GM18858 (cell line): ENCODE measurements around the gene KIF6.

Experiments used
- ATAC-seq: cut with Tn5 transposase; IDR thresholded peaks from one replicate; pipeline ENCODE4 v1.9.1; 2021; ENCODE audit not compliant: unreplicated experiment

Gene KIF6

GRCh38 chr6:39599341-39599740 lies 125.9 kb downstream of the KIF6 start:
- ATAC-seq, result no peak

GRCh38 chr6:39594285-39594684 lies 130.9 kb downstream of the KIF6 start:
- ATAC-seq, result no peak

GRCh38 chr6:39593646-39594045 lies 131.6 kb downstream of the KIF6 start:
- ATAC-seq, result no peak

- no peak for ATAC-seq
Observed at GRCh38 chr6:39590871-39591393, 134.3 kb downstream of the KIF6 start.

GRCh38 chr6:39587080-39587479 lies 138.1 kb downstream of the KIF6 start:
- ATAC-seq, result no peak

GRCh38 chr6:39585641-39586040 lies 139.6 kb downstream of the KIF6 start:
- ATAC-seq, result no peak

- ATAC-seq, result no peak
Observed at GRCh38 chr6:39577446-39578165, 147.6 kb downstream of the KIF6 start.

- ATAC-seq, result no peak
Observed at GRCh38 chr6:39576556-39577303, 148.5 kb downstream of the KIF6 start.

GRCh38 chr6:39574991-39575390 lies 150.2 kb downstream of the KIF6 start:
- ATAC-seq, result no peak

- ATAC-seq, result no peak
Observed at GRCh38 chr6:39573541-39573940, 151.7 kb downstream of the KIF6 start.

GRCh38 chr6:39572661-39573340 lies 152.4 kb downstream of the KIF6 start:
- ATAC-seq, result no peak

GRCh38 chr6:39568896-39569295 lies 156.3 kb downstream of the KIF6 start:
- ATAC-seq, result no peak

- no peak for ATAC-seq
Observed at GRCh38 chr6:39567091-39567490, 158.1 kb downstream of the KIF6 start.

- no peak for ATAC-seq
Observed at GRCh38 chr6:39566456-39566855, 158.8 kb downstream of the KIF6 start.

GRCh38 chr6:39565956-39566355 lies 159.3 kb downstream of the KIF6 start:
- ATAC-seq, result no peak

- no peak for ATAC-seq
Observed at GRCh38 chr6:39563566-39564311, 161.5 kb downstream of the KIF6 start.

- ATAC-seq, result no peak
Observed at GRCh38 chr6:39561536-39562266, 163.5 kb downstream of the KIF6 start.

GRCh38 chr6:39560915-39561314 lies 164.3 kb downstream of the KIF6 start:
- no peak for ATAC-seq

GRCh38 chr6:39558591-39559190 lies 166.5 kb downstream of the KIF6 start:
- ATAC-seq, result no peak

GRCh38 chr6:39558079-39558478 lies 167.1 kb downstream of the KIF6 start:
- no peak for ATAC-seq
